HL-60 (cell line): ENCODE data around the gene CFAP99.
"Not testable (repeated sequence)": the region's sequence is repeated elsewhere in the genome, so short reads cannot be mapped to it uniquely, and the experiment has no call there.

Experiments used
- DNase-seq, 2 experiments: peaks; one replicate each; pipeline ENCODE4 v3.0.0-alpha.2; 2010 to 2020; ENCODE audit warnings: low read depth in 1 of 2, low spot score in 1 of 2
- H3K27ac ChIP-seq: fragments of 250-450 bp; sonication (Bioruptor Pico); replicated peaks from 2 replicates; pipeline ENCODE4 v1.5.1; 2020; ENCODE audit warnings: mild to moderate bottlenecking, moderate library complexity
- H3K27me3 ChIP-seq: fragments of 250-450 bp; sonication (Bioruptor Pico); 2 replicates; pipeline ENCODE4 v1.5.1; 2021; ENCODE audit warnings: mild to moderate bottlenecking, moderate library complexity; ENCODE audit not compliant: insufficient read depth, poor library complexity, severe bottlenecking
- H3K4me3 ChIP-seq: replicated peaks from 2 replicates; pipeline ENCODE4 v1.5.1; 2011; ENCODE audit warnings: mild to moderate bottlenecking, control low read depth, low read length; ENCODE audit not compliant: insufficient read depth
- GABPA ChIP-seq: IDR thresholded peaks from 2 replicates; pipeline ENCODE4 v1.6.1; 2012; ENCODE audit warnings: low read depth
- POLR2AphosphoS5 ChIP-seq: IDR thresholded peaks from 2 replicates; pipeline ENCODE4 v1.6.1; 2012; ENCODE audit warnings: low read depth
- SPI1 ChIP-seq: IDR thresholded peaks from 2 replicates; pipeline ENCODE4 v1.6.1; 2012; ENCODE audit warnings: low read depth, mild to moderate bottlenecking, borderline replicate concordance
- TF ChIP-seq, protein P1 (sequence below): IDR thresholded peaks from 2 replicates; pipeline ENCODE4 v1.6.1; 2012; ENCODE audit warnings: low read depth; ENCODE audit not compliant: insufficient replicate concordance
- TF ChIP-seq, protein P2 (sequence below): IDR thresholded peaks from one replicate; pipeline ENCODE4 v1.5.1; 2011; ENCODE audit warnings: low read length, control low read depth, inconsistent platforms; ENCODE audit not compliant: insufficient read depth

CFAP99 gene

DNA sequence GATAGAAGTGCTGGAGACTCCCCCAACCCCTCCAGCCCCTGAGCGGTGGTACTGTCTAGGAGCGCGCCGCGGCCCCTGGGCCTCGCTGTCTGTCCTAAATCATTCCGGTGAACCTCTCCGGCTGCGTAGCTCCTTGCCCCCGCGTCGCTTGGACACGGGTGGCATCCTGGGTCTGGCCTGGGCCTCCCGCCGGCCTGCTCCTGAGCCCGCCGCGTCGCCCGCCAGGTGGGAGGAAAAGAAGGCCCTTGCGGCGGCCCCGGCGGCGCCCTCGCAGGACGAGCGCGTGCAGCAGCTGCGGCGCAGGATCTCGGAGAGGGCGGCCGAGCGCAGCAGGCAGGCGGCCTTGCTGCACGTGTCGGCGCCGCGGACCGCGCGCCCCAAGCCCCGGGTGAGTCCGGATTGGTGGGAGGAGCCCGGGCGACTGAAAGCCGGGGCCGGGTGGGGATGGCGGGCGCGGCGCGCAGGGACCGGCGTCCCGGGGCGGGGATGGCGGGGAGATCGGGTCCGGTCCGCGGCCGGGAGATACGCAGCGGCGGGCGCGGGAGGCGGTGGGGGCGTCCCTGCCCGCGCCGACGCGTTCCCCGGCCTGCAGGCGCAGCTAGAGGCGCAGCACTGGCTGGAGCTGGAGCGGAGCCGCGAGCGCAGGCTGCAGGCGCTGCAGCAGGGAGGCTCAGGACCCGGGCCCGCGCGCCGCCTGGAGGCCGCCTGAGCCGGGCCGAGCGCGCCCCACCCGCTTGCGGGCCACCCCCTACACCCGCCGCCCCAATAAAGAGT is 43.6 kb downstream of the CFAP99 start:
- H3K27me3 ChIP-seq = no peaks in the 10 kb centered on the region
- no peak overlapping the region for H3K27ac ChIP-seq
- TF ChIP-seq, protein P1, sequence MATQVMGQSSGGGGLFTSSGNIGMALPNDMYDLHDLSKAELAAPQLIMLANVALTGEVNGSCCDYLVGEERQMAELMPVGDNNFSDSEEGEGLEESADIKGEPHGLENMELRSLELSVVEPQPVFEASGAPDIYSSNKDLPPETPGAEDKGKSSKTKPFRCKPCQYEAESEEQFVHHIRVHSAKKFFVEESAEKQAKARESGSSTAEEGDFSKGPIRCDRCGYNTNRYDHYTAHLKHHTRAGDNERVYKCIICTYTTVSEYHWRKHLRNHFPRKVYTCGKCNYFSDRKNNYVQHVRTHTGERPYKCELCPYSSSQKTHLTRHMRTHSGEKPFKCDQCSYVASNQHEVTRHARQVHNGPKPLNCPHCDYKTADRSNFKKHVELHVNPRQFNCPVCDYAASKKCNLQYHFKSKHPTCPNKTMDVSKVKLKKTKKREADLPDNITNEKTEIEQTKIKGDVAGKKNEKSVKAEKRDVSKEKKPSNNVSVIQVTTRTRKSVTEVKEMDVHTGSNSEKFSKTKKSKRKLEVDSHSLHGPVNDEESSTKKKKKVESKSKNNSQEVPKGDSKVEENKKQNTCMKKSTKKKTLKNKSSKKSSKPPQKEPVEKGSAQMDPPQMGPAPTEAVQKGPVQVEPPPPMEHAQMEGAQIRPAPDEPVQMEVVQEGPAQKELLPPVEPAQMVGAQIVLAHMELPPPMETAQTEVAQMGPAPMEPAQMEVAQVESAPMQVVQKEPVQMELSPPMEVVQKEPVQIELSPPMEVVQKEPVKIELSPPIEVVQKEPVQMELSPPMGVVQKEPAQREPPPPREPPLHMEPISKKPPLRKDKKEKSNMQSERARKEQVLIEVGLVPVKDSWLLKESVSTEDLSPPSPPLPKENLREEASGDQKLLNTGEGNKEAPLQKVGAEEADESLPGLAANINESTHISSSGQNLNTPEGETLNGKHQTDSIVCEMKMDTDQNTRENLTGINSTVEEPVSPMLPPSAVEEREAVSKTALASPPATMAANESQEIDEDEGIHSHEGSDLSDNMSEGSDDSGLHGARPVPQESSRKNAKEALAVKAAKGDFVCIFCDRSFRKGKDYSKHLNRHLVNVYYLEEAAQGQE = no peak
- TF ChIP-seq, protein P2, sequence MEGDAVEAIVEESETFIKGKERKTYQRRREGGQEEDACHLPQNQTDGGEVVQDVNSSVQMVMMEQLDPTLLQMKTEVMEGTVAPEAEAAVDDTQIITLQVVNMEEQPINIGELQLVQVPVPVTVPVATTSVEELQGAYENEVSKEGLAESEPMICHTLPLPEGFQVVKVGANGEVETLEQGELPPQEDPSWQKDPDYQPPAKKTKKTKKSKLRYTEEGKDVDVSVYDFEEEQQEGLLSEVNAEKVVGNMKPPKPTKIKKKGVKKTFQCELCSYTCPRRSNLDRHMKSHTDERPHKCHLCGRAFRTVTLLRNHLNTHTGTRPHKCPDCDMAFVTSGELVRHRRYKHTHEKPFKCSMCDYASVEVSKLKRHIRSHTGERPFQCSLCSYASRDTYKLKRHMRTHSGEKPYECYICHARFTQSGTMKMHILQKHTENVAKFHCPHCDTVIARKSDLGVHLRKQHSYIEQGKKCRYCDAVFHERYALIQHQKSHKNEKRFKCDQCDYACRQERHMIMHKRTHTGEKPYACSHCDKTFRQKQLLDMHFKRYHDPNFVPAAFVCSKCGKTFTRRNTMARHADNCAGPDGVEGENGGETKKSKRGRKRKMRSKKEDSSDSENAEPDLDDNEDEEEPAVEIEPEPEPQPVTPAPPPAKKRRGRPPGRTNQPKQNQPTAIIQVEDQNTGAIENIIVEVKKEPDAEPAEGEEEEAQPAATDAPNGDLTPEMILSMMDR = no peak
- TF ChIP-seq POLR2AphosphoS5 (no peak), SPI1 (no peak), GABPA (no peak)
- DNase-seq = peak in 1 of 2 experiments; percentile 47
- peak overlapping the region; percentile 33 for H3K4me3 ChIP-seq

DNA sequence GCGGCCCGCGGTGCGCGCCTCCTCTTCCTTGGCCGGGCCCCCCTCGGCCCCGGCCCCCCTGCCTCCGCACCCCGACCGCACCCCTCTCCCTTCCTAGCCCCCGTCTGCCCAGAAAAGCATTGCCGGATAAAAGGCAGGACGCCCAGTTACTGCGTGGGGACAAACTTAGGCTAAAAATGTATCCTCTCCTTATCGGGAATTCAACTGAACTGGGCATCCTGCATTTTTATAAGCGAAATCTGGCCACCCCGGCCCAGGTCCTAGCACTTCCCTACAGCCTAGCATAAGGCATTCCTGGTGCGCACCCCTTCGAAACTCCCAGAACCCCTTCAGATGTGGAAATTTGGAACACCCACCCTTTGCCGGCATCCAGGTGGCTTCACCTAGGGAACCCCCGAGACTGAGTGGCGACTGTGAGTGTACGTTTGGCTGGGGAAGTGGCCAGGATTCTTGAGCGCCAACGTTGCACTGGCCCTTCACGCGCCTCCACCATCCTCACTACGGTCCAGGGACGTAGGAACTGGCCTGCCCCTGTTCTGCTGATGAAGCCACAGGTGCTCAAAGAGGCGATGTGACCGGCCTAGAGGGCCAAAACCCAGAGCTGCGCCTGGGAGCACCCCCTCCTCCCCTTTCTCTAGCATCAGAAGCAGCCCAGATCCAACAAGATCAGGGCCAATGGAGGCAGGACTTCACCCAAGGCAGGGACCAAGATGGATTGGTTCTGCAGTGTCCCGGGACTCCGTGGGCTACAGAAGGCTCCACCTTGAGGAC is 44.4 kb downstream of the CFAP99 start:
- no peak for DNase-seq
- Histone ChIP-seq H3K27me3 (no peaks in the 10 kb centered on the region), H3K27ac (no peak overlapping the region), H3K4me3 (peak overlapping the region; percentile 17; the same call in 1 of the 2 replicates)
- TF ChIP-seq POLR2AphosphoS5 = no peak
- no peak for TF ChIP-seq GABPA
- no peak for TF ChIP-seq SPI1
- TF ChIP-seq, protein P1 = no peak
- TF ChIP-seq, protein P2 = no peak

DNA sequence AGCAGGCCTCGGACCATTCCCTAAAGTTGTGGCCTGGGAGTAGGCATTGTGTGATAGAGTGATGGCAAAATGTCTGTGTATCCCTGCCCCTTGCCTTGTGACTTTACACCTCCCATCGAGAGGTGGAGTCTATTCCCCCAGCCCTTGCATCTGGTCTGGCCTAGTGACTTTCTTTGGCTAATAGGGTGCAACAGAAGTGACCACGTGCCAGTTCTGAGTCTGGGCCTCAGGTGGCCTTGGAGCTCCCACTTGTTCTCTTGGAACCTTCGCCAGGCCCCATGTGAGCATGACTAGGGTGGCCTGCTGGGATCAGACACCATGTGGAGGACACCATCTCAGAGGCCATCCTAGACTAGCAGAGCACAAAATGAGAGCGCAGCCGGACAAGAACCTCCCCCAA is 46.3 kb downstream of the CFAP99 start:
- no peak overlapping the region for H3K27ac ChIP-seq
- DNase-seq = no peak
- no peak overlapping the region for H3K4me3 ChIP-seq
- H3K27me3 ChIP-seq = no peaks in the 10 kb centered on the region
- TF ChIP-seq, protein P1 = no peak
- no peak for TF ChIP-seq GABPA
- TF ChIP-seq SPI1 = no peak
- no peak for TF ChIP-seq POLR2AphosphoS5
- TF ChIP-seq, protein P2 = no peak

DNA sequence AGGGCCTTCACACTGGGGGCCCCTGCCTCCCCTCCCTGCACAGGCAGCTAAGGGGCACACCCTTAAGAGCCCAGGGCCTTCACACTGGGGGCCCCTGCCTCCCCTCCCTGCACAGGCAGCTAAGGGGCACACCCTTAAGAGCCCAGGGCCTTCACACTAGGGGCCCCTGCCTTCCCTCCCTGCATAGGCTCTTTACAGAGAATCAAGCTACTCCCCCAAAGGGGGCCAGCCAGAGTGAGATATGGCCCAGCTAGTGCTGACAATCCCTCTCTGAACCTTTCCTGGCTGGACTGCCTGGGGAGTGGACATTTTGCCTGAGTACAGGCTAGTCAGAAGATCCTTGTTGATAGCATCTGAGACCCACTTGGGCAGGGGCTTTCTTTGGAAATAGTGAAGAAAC is 46.8 kb downstream of the CFAP99 start:
- not testable (repeated sequence) for H3K4me3 ChIP-seq, H3K27ac ChIP-seq, H3K27me3 ChIP-seq, DNase-seq
